ENCODE data around the gene CLCN4. TPM values are rescaled to one million over a fixed set of nuclear protein-coding genes. Genes with fewer than 3 reads are reported as not detected.

Gene CLCN4
- total and polyA plus RNA-seq, 2 donors from 2014 or later, result 2.4 to 7.3 TPM

GRCh38 chrX:10173331-10173900 lies 16.6 kb downstream of the CLCN4 start:
- peak overlapping the region; percentile 23 to 51 for H3K27ac ChIP-seq (ENCODE audit: low read depth in 2 of 2, low read length in 2 of 2)
- H3K36me3 ChIP-seq (ENCODE audit: control insufficient read depth in 2 of 3, insufficient read depth in 3 of 3, low read length in 3 of 3), result no peaks in the 10 kb centered on the region
- peaks cover 3% of the 10 kb centered on the region for H3K27me3 ChIP-seq (ENCODE audit: control insufficient read depth, insufficient read depth, low read length)
- H3K4me1 ChIP-seq (ENCODE audit: control insufficient read depth in 2 of 3, insufficient read depth in 2 of 3, low read depth in 1 of 3, low read length in 3 of 3), result peaks cover 0 to 3% (median 2%) of the 10 kb centered on the region in 3 donors
- intact Hi-C loops (cut with DNase I), result no loop called here
- no peak for TF ChIP-seq CTCF (IDR thresholded peaks at IDR 0.05; ENCODE audit: borderline replicate concordance, extremely low read depth, insufficient read depth)
- H3K9me3 ChIP-seq (ENCODE audit: control insufficient read depth in 2 of 3, insufficient read depth in 1 of 3, low read length in 3 of 3), result no peaks in the 10 kb centered on the region
- FAIRE-seq (peak; percentile 29), DNase-seq (peak in 4 of 5 donors; percentile 90 to 96 (median 92))
- no peak overlapping the region for H3K4me3 ChIP-seq (ENCODE audit: low read length in 3 of 3)
- peak overlapping the region in 1 of 3 donors; percentile 26 for H3K9ac ChIP-seq (ENCODE audit: low read length in 3 of 3)

- Histone ChIP-seq H3K9me3 (ENCODE audit: control insufficient read depth in 2 of 3, insufficient read depth in 1 of 3, low read length in 3 of 3) (no peaks in the 10 kb centered on the region), H3K9ac (ENCODE audit: low read length in 3 of 3) (peak overlapping the region in 1 of 3 donors; percentile 26), H3K27me3 (ENCODE audit: control insufficient read depth, insufficient read depth, low read length) (peaks cover 3% of the 10 kb centered on the region), H3K4me3 (ENCODE audit: low read length in 3 of 3) (no peak overlapping the region), H3K27ac (ENCODE audit: low read depth in 2 of 2, low read length in 2 of 2) (peak overlapping the region in 1 of 2 donors; percentile 20), H3K4me1 (ENCODE audit: control insufficient read depth in 2 of 3, insufficient read depth in 2 of 3, low read depth in 1 of 3, low read length in 3 of 3) (peaks cover 0 to 3% (median 2%) of the 10 kb centered on the region in 3 donors), H3K36me3 (ENCODE audit: control insufficient read depth in 2 of 3, insufficient read depth in 3 of 3, low read length in 3 of 3) (no peaks in the 10 kb centered on the region)
- FAIRE-seq (no peak), DNase-seq (no peak)
- intact Hi-C loops (cut with DNase I), result no loop called here
- no peak for TF ChIP-seq CTCF (IDR thresholded peaks at IDR 0.05; ENCODE audit: borderline replicate concordance, extremely low read depth, insufficient read depth)
These were observed 17.3 kb downstream of the CLCN4 start for GRCh38 chrX:10174051-10174450.

GRCh38 chrX:10174810-10175209 lies 18.0 kb downstream of the CLCN4 start:
- Histone ChIP-seq H3K9ac (ENCODE audit: low read length in 3 of 3) (no peak overlapping the region), H3K4me3 (ENCODE audit: low read length in 3 of 3) (no peak overlapping the region), H3K9me3 (ENCODE audit: control insufficient read depth in 2 of 3, insufficient read depth in 1 of 3, low read length in 3 of 3) (no peaks in the 10 kb centered on the region), H3K4me1 (ENCODE audit: control insufficient read depth in 2 of 3, insufficient read depth in 2 of 3, low read depth in 1 of 3, low read length in 3 of 3) (peaks cover 0 to 3% (median 2%) of the 10 kb centered on the region in 3 donors), H3K36me3 (ENCODE audit: control insufficient read depth in 2 of 3, insufficient read depth in 3 of 3, low read length in 3 of 3) (no peaks in the 10 kb centered on the region), H3K27ac (ENCODE audit: low read depth in 2 of 2, low read length in 2 of 2) (no peak overlapping the region), H3K27me3 (ENCODE audit: control insufficient read depth, insufficient read depth, low read length) (peaks cover 3% of the 10 kb centered on the region)
- DNase-seq (no peak), FAIRE-seq (no peak)
- TF ChIP-seq CTCF (IDR thresholded peaks at IDR 0.05; ENCODE audit: borderline replicate concordance, extremely low read depth, insufficient read depth), result no peak
- intact Hi-C loops (cut with DNase I), result no loop called here

Data from kidney (tissue), 14 donors.